ENCODE results near the gene THRB.

GRCh38 chr3:24311881-24312280, 182.8 kb downstream of the THRB start:
- TF ChIP-seq POLR2A (IDR thresholded peaks at IDR 0.05) (no peak), EP300 (IDR thresholded peaks at IDR 0.05) (no peak), CTCF (IDR thresholded peaks at IDR 0.05) (no peak), POLR2AphosphoS5 (IDR thresholded peaks at IDR 0.05) (no peak)

All from upper lobe of left lung (tissue), 4 donors.